WTC11 (cell line): Measurements from ENCODE around the gene CPVL. TPM values are rescaled to one million over a fixed set of nuclear protein-coding genes. Genes with fewer than 3 reads are reported as not detected.

Experiments used
- ATAC-seq: fragments of 200-7000 bp; cut with Tn5 transposase; 2 replicates; pipeline ENCODE4 v1.10.0; 2021; ENCODE audit warnings: mild to moderate bottlenecking, moderate library complexity
- CTCF ChIA-PET: fragments of 300-600 bp; sonication (Branson Sonifier 250); formaldehyde crosslinking; loops from one replicate; lab custom pipeline; 2021; ENCODE audit warnings: antibody characterized with exemption; lab: Charles Lee
- POLR2A ChIA-PET: fragments of 350-600 bp; sonication (Branson Sonifier 250); formaldehyde crosslinking; loops from one replicate; lab custom pipeline; 2021; ENCODE audit warnings: antibody characterized with exemption; lab: Charles Lee
- DNase-seq: peaks from one replicate; pipeline ENCODE4 v3.0.0; 2021; ENCODE audit warnings: low spot score
- H3K27ac Mint-ChIP-seq: 2 replicates; pipeline ENCODE4 v1.8.0; 2021; ENCODE audit warnings: mixed read lengths
- H3K27me3 Mint-ChIP-seq: 2 replicates; pipeline ENCODE4 v1.8.0; 2021; ENCODE audit warnings: low read depth, mild to moderate bottlenecking, moderate library complexity, mixed read lengths
- H3K36me3 Mint-ChIP-seq: 2 replicates; pipeline ENCODE4 v1.8.0; 2021; ENCODE audit warnings: mixed read lengths
- H3K4me1 Mint-ChIP-seq: 2 replicates; pipeline ENCODE4 v1.8.0; 2022; ENCODE audit warnings: mixed read lengths
- H3K4me3 Mint-ChIP-seq: 2 replicates; pipeline ENCODE4 v1.8.0; 2021; ENCODE audit warnings: mild to moderate bottlenecking, moderate library complexity, mixed read lengths
- H3K9me3 Mint-ChIP-seq: 2 replicates; pipeline ENCODE4 v1.8.0; 2021; ENCODE audit warnings: mixed read lengths
- ATF2 ChIP-seq: sonication (generic); formaldehyde crosslinking; IDR thresholded peaks from 2 replicates; pipeline ENCODE4 v1.8.1; 2022; ENCODE audit warnings: low read depth, missing genetic modification reagents, borderline replicate concordance
- ATF6 ChIP-seq: sonication (generic); formaldehyde crosslinking; IDR thresholded peaks from 2 replicates; pipeline ENCODE4 v1.8.1; 2023; ENCODE audit warnings: mild to moderate bottlenecking, missing genetic modification reagents
- ELF4 ChIP-seq: sonication (generic); formaldehyde crosslinking; IDR thresholded peaks from 2 replicates; pipeline ENCODE4 v1.8.1; 2022; ENCODE audit warnings: low read depth, mild to moderate bottlenecking, moderate library complexity, missing genetic modification reagents
- EMX1 ChIP-seq: fragments of 250-450 bp; sonication (Bioruptor Pico); IDR thresholded peaks from 2 replicates; pipeline ENCODE4 v1.8.0; 2021; ENCODE audit warnings: mild to moderate bottlenecking
- ESRRA ChIP-seq: sonication (generic); formaldehyde crosslinking; IDR thresholded peaks from 2 replicates; pipeline ENCODE4 v1.8.1; 2022; ENCODE audit warnings: mild to moderate bottlenecking, missing genetic modification reagents, borderline replicate concordance
- NR1H2 ChIP-seq: sonication (generic); formaldehyde crosslinking; IDR thresholded peaks from 2 replicates; pipeline ENCODE4 v1.9.0; 2021; ENCODE audit warnings: mild to moderate bottlenecking, moderate library complexity, missing genetic modification reagents
- NR2C2 ChIP-seq: sonication (generic); formaldehyde crosslinking; IDR thresholded peaks from 2 replicates; pipeline ENCODE4 v1.8.0; 2022; ENCODE audit warnings: mild to moderate bottlenecking, missing genetic modification reagents
- OVOL2 ChIP-seq: fragments of 250-450 bp; sonication (Bioruptor Pico); IDR thresholded peaks from 2 replicates; pipeline ENCODE4 v1.9.0; 2021; ENCODE audit warnings: mild to moderate bottlenecking, borderline replicate concordance
- SP1 ChIP-seq: sonication (generic); formaldehyde crosslinking; conservative IDR thresholded peaks from 2 replicates; pipeline ENCODE4 v1.8.1; 2022; ENCODE audit warnings: missing genetic modification reagents
- TEAD4 ChIP-seq: sonication (generic); formaldehyde crosslinking; IDR thresholded peaks from 2 replicates; pipeline ENCODE4 v1.8.0; 2022; ENCODE audit warnings: mild to moderate bottlenecking, missing genetic modification reagents
- ZNF232 ChIP-seq: sonication (generic); formaldehyde crosslinking; IDR thresholded peaks from 2 replicates; pipeline ENCODE4 v1.8.0; 2022; ENCODE audit warnings: mild to moderate bottlenecking, missing genetic modification reagents
- ZNF425 ChIP-seq: fragments of 250-450 bp; sonication (Bioruptor Pico); conservative IDR thresholded peaks from 2 replicates; pipeline ENCODE4 v1.9.0; 2021; ENCODE audit warnings: mild to moderate bottlenecking
- ZNF671 ChIP-seq: fragments of 250-450 bp; sonication (Bioruptor Pico); IDR thresholded peaks from 2 replicates; pipeline ENCODE4 v1.8.0; 2021; ENCODE audit warnings: mild to moderate bottlenecking
- total RNA-seq: library from RNA; stranded (reverse); gene quantifications from 3 replicates; pipeline ENCODE4 v1.2.3, GENCODE V29; 2021
- TF ChIP-seq, protein P1 (sequence below): fragments of 200-600 bp; IDR thresholded peaks from 2 replicates; pipeline ENCODE4 v1.8.0; 2022; ENCODE audit warnings: antibody characterized with exemption
- TF ChIP-seq, protein P2 (sequence below): sonication (generic); formaldehyde crosslinking; IDR thresholded peaks from 2 replicates; pipeline ENCODE4 v1.8.0; 2022; ENCODE audit warnings: mild to moderate bottlenecking, missing genetic modification reagents
- TF ChIP-seq, protein P3 (sequence below): sonication (generic); formaldehyde crosslinking; IDR thresholded peaks from 2 replicates; pipeline ENCODE4 v1.8.1; 2022; ENCODE audit warnings: mild to moderate bottlenecking, missing genetic modification reagents, moderate library complexity, borderline replicate concordance

The CPVL gene
- total RNA-seq, 1 experiment from 2014 or later, result 34.2 TPM

DNA sequence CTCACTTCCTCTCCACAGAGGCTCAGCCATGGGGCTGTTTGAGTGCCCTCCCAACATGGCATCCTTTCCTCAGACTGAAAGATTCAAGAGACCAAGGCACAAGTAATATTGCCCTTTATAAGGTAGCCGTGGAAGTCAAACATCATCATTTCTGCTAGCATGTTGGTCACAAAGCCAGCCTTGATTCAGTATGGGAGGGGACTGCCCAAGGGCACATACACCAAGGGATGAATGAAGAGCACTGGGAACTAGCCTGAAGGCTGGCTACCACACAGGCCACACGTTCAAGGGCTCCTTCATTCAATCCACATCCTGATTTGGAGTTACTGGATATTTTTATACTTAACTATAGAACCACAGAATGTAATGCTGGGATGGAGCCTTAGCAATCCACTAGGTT is 39.3 kb downstream of the CPVL start:
- Mint-ChIP-seq H3K9me3 (peaks cover 6% of the 10 kb centered on the region), H3K4me1 (no peaks in the 10 kb centered on the region; the same call in 1 of the 2 replicates)
- ATAC-seq, result no peak
- POLR2A ChIA-PET, result no interaction called here
- TF ChIP-seq ATF6 (no peak), ATF2 (CRISPR knock-in tag) (no peak), ZNF232 (no peak), ZNF671 (CRISPR knock-in tag) (no peak), OVOL2 (CRISPR knock-in tag) (no peak), ELF4 (CRISPR knock-in tag) (no peak), NR1H2 (CRISPR knock-in tag) (no peak), ESRRA (CRISPR knock-in tag) (no peak), SP1 (no peak), EMX1 (CRISPR knock-in tag) (no peak), TEAD4 (CRISPR knock-in tag) (no peak), ZNF425 (CRISPR knock-in tag) (no peak)
- TF ChIP-seq, protein P1, sequence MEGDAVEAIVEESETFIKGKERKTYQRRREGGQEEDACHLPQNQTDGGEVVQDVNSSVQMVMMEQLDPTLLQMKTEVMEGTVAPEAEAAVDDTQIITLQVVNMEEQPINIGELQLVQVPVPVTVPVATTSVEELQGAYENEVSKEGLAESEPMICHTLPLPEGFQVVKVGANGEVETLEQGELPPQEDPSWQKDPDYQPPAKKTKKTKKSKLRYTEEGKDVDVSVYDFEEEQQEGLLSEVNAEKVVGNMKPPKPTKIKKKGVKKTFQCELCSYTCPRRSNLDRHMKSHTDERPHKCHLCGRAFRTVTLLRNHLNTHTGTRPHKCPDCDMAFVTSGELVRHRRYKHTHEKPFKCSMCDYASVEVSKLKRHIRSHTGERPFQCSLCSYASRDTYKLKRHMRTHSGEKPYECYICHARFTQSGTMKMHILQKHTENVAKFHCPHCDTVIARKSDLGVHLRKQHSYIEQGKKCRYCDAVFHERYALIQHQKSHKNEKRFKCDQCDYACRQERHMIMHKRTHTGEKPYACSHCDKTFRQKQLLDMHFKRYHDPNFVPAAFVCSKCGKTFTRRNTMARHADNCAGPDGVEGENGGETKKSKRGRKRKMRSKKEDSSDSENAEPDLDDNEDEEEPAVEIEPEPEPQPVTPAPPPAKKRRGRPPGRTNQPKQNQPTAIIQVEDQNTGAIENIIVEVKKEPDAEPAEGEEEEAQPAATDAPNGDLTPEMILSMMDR, result no peak
- TF ChIP-seq, protein P2, sequence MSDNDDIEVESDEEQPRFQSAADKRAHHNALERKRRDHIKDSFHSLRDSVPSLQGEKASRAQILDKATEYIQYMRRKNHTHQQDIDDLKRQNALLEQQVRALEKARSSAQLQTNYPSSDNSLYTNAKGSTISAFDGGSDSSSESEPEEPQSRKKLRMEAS (CRISPR knock-in tag), result no peak
- TF ChIP-seq, all 79 proteins: peak for 0
- no peak for DNase-seq
- Mint-ChIP-seq H3K27me3 (no peaks in the 10 kb centered on the region), H3K4me3 (no peak overlapping the region), H3K27ac (no peak overlapping the region; the same call in 1 of the 2 replicates), H3K36me3 (peaks cover 15% of the 10 kb centered on the region)
- CTCF ChIA-PET, result interaction anchor here (0.5 to 6.5 kb wide), 46 partner anchors 10 to 456 kb away, joined by 3 to 246 read pairs (median 4); partner anchors contain the start of genes PRR15 and TRIL

DNA sequence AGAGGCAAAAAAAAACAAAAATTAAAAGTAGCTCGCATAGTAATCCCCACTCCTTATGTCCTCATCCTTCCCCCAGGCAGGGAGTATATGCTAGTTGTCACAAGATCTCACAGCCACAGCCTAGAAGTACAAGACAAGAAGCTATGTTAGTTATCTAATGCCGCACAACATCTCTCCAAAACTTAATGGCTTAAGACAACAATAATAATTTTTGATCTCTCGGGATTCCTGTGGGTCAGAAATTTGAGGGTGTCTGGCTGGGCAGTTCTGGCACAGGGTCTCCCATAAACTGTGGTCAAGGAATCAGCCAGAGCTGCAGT is 39.7 kb downstream of the CPVL start:
- no peak overlapping the region for H3K4me3 Mint-ChIP-seq
- no peak for DNase-seq
- TF ChIP-seq, protein P3, sequence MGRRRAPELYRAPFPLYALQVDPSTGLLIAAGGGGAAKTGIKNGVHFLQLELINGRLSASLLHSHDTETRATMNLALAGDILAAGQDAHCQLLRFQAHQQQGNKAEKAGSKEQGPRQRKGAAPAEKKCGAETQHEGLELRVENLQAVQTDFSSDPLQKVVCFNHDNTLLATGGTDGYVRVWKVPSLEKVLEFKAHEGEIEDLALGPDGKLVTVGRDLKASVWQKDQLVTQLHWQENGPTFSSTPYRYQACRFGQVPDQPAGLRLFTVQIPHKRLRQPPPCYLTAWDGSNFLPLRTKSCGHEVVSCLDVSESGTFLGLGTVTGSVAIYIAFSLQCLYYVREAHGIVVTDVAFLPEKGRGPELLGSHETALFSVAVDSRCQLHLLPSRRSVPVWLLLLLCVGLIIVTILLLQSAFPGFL, result no peak
- TF ChIP-seq NR2C2, result no peak
- TF ChIP-seq, all 79 proteins: peak for 0
- ChIA-PET CTCF (interaction anchor here (0.5 to 6.5 kb wide), 47 partner anchors 10 to 456 kb away, joined by 3 to 246 read pairs (median 4); partner anchors contain the start of genes PRR15 and TRIL), POLR2A (no interaction called here)
- Mint-ChIP-seq H3K36me3 (peaks cover 15% of the 10 kb centered on the region), H3K9me3 (peaks cover 7% of the 10 kb centered on the region), H3K27me3 (no peaks in the 10 kb centered on the region), H3K4me1 (no peaks in the 10 kb centered on the region; the same call in 1 of the 2 replicates), H3K27ac (no peak overlapping the region)
- ATAC-seq, result no peak
